Panc1 (cell line): Measurements from ENCODE around the gene GRIP2.

ENCODE experiments used
- CTCF ChIP-seq: fragments of 450-650 bp; IDR thresholded peaks from 2 replicates; pipeline ENCODE4 v1.5.1; 2017; ENCODE audit warnings: mild to moderate bottlenecking
- POLR2AphosphoS5 ChIP-seq: IDR thresholded peaks from 2 replicates; pipeline ENCODE4 v1.6.1; 2012; ENCODE audit warnings: mild to moderate bottlenecking, low read depth, low read length, moderate library complexity

- no peak for TF ChIP-seq CTCF
- TF ChIP-seq POLR2AphosphoS5, result no peak
Observed at GRCh38 chr3:14524311-14524711, 15.8 kb downstream of the GRIP2 start.
